Measurements from ENCODE around the gene C5orf24. TPM values are rescaled to one million over a fixed set of nuclear protein-coding genes. Genes with fewer than 3 reads are reported as not detected.

Gene C5orf24
- total RNA-seq, 1 experiment from 2014 or later: 29.2 TPM

GRCh38 chr5:134819407-134819963, 26.3 kb upstream of the C5orf24 start:
- no peak for DNase-seq
- Histone ChIP-seq H2AFZ (no peak overlapping the region), H3K27ac (peak overlapping the region; percentile 28; the same call in 1 of the 2 replicates), H3K79me2 (ENCODE audit: low read depth) (no peaks in the 10 kb centered on the region), H3K9me3 (ENCODE audit: insufficient read depth, low read depth) (no peaks in the 10 kb centered on the region), H3K4me3 (no peak overlapping the region), H3K4me2 (no peak overlapping the region), H4K20me1 (ENCODE audit: insufficient read depth) (no peaks in the 10 kb centered on the region), H3F3A (ENCODE audit: insufficient read depth, low read depth) (peaks cover 15% of the 10 kb centered on the region; the same call in 1 of the 2 replicates), H3K27me3 (ENCODE audit: insufficient read depth, low read depth) (no peaks in the 10 kb centered on the region), H3K36me3 (ENCODE audit: low read depth) (peaks cover 20% of the 10 kb centered on the region), H3K9me2 (ENCODE audit: insufficient read depth) (no peaks in the 10 kb centered on the region), H3K4me1 (replicated peaks; ENCODE audit: insufficient read depth) (no peaks in the 10 kb centered on the region)
- no TSS peak for BruUV-seq (replicated peaks)
- ChIA-PET POLR2A (ENCODE audit: unreplicated experiment) (no interaction called here), CTCF (no interaction called here)
- intact Hi-C loops (cut with micrococcal nuclease; ENCODE audit: unreplicated experiment): no loop called here
- TF ChIP-seq EZH2 (IDR thresholded peaks at IDR 0.05; ENCODE audit: low read depth) (no peak), CTCF (conservative IDR thresholded peaks at IDR 0.05) (no peak)

DNA sequence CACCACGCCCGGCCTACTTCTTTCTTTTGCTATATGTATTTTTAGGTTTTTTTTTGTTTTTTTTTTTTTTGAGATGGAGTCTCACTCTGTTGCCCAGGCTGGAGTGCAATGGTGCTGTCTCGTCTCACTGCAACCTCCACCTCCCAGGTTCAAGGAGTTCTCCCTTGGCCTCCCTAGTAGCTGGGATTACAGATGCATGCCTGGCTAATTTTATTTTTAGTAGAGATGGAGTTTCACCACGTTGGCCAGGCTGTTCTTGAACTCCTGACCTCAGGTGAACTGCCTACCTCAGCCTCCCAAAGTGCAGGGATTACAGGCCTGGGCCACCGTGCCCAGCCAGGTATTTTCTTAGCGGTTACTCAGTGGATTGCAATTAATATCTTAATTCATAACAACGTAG, 23.9 kb upstream of the C5orf24 start:
- BruUV-seq (replicated peaks): no TSS peak
- ChIA-PET POLR2A (ENCODE audit: unreplicated experiment) (no interaction called here), CTCF (no interaction called here)
- TF ChIP-seq CTCF (conservative IDR thresholded peaks at IDR 0.05) (no peak), EZH2 (IDR thresholded peaks at IDR 0.05; ENCODE audit: low read depth) (no peak)
- Histone ChIP-seq H3K79me2 (ENCODE audit: low read depth) (no peaks in the 10 kb centered on the region), H3F3A (ENCODE audit: insufficient read depth, low read depth) (peaks cover 12% of the 10 kb centered on the region; the same call in 1 of the 2 replicates), H3K4me1 (replicated peaks; ENCODE audit: insufficient read depth) (no peaks in the 10 kb centered on the region), H3K27me3 (ENCODE audit: insufficient read depth, low read depth) (no peaks in the 10 kb centered on the region), H3K9me2 (ENCODE audit: insufficient read depth) (no peaks in the 10 kb centered on the region), H2AFZ (no peak overlapping the region), H3K4me2 (no peak overlapping the region), H3K36me3 (ENCODE audit: low read depth) (peaks cover 17% of the 10 kb centered on the region), H3K4me3 (no peak overlapping the region), H3K9me3 (ENCODE audit: insufficient read depth, low read depth) (no peaks in the 10 kb centered on the region), H4K20me1 (ENCODE audit: insufficient read depth) (no peaks in the 10 kb centered on the region), H3K27ac (no peak overlapping the region)
- intact Hi-C loops (cut with micrococcal nuclease; ENCODE audit: unreplicated experiment): no loop called here
- no peak for DNase-seq

GRCh38 chr5:134824681-134825080, 21.1 kb upstream of the C5orf24 start:
- Histone ChIP-seq H3K9me2 (ENCODE audit: insufficient read depth) (no peaks in the 10 kb centered on the region), H3K36me3 (ENCODE audit: low read depth) (peaks cover 27% of the 10 kb centered on the region), H3K27me3 (ENCODE audit: insufficient read depth, low read depth) (no peaks in the 10 kb centered on the region), H3K4me2 (no peak overlapping the region), H3F3A (ENCODE audit: insufficient read depth, low read depth) (peaks cover 3% of the 10 kb centered on the region; the same call in 1 of the 2 replicates), H3K4me1 (replicated peaks; ENCODE audit: insufficient read depth) (no peaks in the 10 kb centered on the region), H2AFZ (no peak overlapping the region), H3K27ac (no peak overlapping the region), H3K79me2 (ENCODE audit: low read depth) (no peaks in the 10 kb centered on the region), H3K4me3 (no peak overlapping the region), H3K9me3 (ENCODE audit: insufficient read depth, low read depth) (no peaks in the 10 kb centered on the region), H4K20me1 (ENCODE audit: insufficient read depth) (no peaks in the 10 kb centered on the region)
- BruUV-seq (replicated peaks): no TSS peak
- POLR2A ChIA-PET (ENCODE audit: unreplicated experiment): no interaction called here
- no peak for TF ChIP-seq EZH2 (IDR thresholded peaks at IDR 0.05; ENCODE audit: low read depth)
- TF ChIP-seq CTCF (conservative IDR thresholded peaks at IDR 0.05): no peak
- intact Hi-C loops (cut with micrococcal nuclease; ENCODE audit: unreplicated experiment): no loop called here
- no peak for DNase-seq
- CTCF ChIA-PET: no interaction called here

Measured in PC-9 (cell line).